Fibroblast of lung (primary cell): ENCODE measurements around the gene NPAT. TPM values are rescaled to one million over a fixed set of nuclear protein-coding genes. Genes with fewer than 3 reads are reported as not detected.

Source experiments
- DNase-seq, 2 donors: peaks; one replicate each; pipeline versions ENCODE4 v3.0.0 to v3.0.0-alpha.2; 2010; ENCODE audit warnings: low read depth in 2 of 2
- H2AFZ ChIP-seq: 2 replicates; pipeline ENCODE4 v1.5.1; 2012; ENCODE audit warnings: low read length, control low read depth, inconsistent platforms
- H3K27ac ChIP-seq: 2 replicates; pipeline ENCODE4 v1.5.1; 2011; ENCODE audit warnings: low read length, control low read depth; ENCODE audit not compliant: insufficient read depth
- H3K27me3 ChIP-seq: 2 replicates; pipeline ENCODE4 v1.5.1; 2011; ENCODE audit warnings: mild to moderate bottlenecking, low read length; ENCODE audit not compliant: control insufficient read depth, insufficient read depth
- H3K36me3 ChIP-seq: 2 replicates; pipeline ENCODE4 v1.5.1; 2011; ENCODE audit warnings: low read length; ENCODE audit not compliant: control insufficient read depth, insufficient read depth
- H3K4me1 ChIP-seq: 2 replicates; pipeline ENCODE4 v1.5.1; 2011; ENCODE audit warnings: low read length; ENCODE audit not compliant: control insufficient read depth, insufficient read depth; ENCODE audit errors: extremely low read depth
- H3K4me2 ChIP-seq: 2 replicates; pipeline ENCODE4 v1.5.1; 2011; ENCODE audit warnings: low read length, control low read depth; ENCODE audit not compliant: insufficient read depth; ENCODE audit errors: extremely low read depth
- H3K4me3 ChIP-seq, 4 experiments: fragments of 200-600 bp in 1 of 4; sonication (generic) in 1 of 4; replicated peaks in 1 of 4; 2 replicates each; pipeline ENCODE4 v1.5.1; 2011 to 2016; ENCODE audit warnings: low read length in 4 of 4, low read depth in 3 of 4, mild to moderate bottlenecking in 3 of 4, control low read depth in 2 of 4, inconsistent platforms in 1 of 4, mixed read lengths in 1 of 4; ENCODE audit not compliant: insufficient read depth in 1 of 4; ENCODE audit errors: control extremely low read depth in 1 of 4
- H3K79me2 ChIP-seq: 2 replicates; pipeline ENCODE4 v1.5.1; 2012; ENCODE audit warnings: mild to moderate bottlenecking, low read length, inconsistent platforms; ENCODE audit not compliant: control insufficient read depth, insufficient read depth
- H3K9ac ChIP-seq: 2 replicates; pipeline ENCODE4 v1.5.1; 2011; ENCODE audit warnings: mild to moderate bottlenecking, low read length, control low read depth; ENCODE audit not compliant: insufficient read depth
- H3K9me3 ChIP-seq: 2 replicates; pipeline ENCODE4 v1.5.1; 2012; ENCODE audit warnings: low read depth, low read length; ENCODE audit not compliant: control insufficient read depth, insufficient read depth
- H4K20me1 ChIP-seq: 2 replicates; pipeline ENCODE4 v1.5.1; 2011; ENCODE audit warnings: low read length; ENCODE audit not compliant: control insufficient read depth, insufficient read depth; ENCODE audit errors: extremely low read depth
- EZH2 ChIP-seq: IDR thresholded peaks from 2 replicates; pipeline ENCODE4 v1.5.1; 2012; ENCODE audit warnings: low read length, control low read depth, mild to moderate bottlenecking; ENCODE audit errors: missing control alignments
- polyA plus RNA-seq, 2 donors: library from polyadenylated mRNA; depleted of rRNA in 1 of 2; stranded (reverse) in 1 of 2; unstranded in 1 of 2; fragments of >200 nt; gene quantifications; 2 replicates each; pipeline ENCODE4 v1.2.1, GENCODE V29; 2011 to 2012; ENCODE audit warnings: missing spikeins in 1 of 2
- total RNA-seq: library from RNA; depleted of rRNA; stranded (reverse); fragments of >200 nt; gene quantifications from 2 replicates; pipeline ENCODE4 v1.2.1, GENCODE V29; 2014
- TF ChIP-seq, protein P1 (sequence below), 2 donors: IDR thresholded peaks in 1 of 2; conservative IDR thresholded peaks in 1 of 2; 1 replicate in 1 of 2; 2 replicates in 1 of 2; pipeline ENCODE4 v1.5.1; 2011 to 2012; ENCODE audit warnings: low read length in 2 of 2, control low read depth in 1 of 2, inconsistent platforms in 1 of 2, low read depth in 1 of 2, mild to moderate bottlenecking in 1 of 2

NPAT gene
- total and polyA plus RNA-seq, 2 donors (not counting 1 experiment from before 2014, with no cell fraction given): 10.9 to 12.7 TPM

DNA sequence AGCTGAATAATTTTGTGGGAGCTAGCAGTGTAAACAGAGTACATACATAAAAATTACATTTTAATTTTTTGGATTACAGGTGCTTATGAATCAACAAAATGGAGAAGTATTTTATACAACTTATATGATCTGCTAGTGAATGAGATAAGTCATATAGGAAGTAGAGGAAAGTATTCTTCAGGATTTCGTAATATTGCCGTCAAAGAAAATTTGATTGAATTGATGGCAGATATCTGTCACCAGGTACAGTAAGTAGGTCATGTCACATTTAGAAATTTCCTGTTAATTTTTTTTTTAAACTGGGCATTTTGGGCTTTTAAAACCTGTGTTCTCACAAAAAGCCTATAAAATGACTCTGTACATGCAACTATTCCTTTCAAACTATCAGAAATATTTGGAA lies 24.4 kb upstream of the NPAT start:
- no peak overlapping the region for H3K27ac ChIP-seq
- H3K9ac ChIP-seq: no peak overlapping the region
- no peaks in the 10 kb centered on the region for H4K20me1 ChIP-seq
- no peaks in the 10 kb centered on the region for H3K79me2 ChIP-seq
- no peak overlapping the region for H2AFZ ChIP-seq
- no peaks in the 10 kb centered on the region for H3K4me1 ChIP-seq
- H3K9me3 ChIP-seq: no peaks in the 10 kb centered on the region
- H3K4me2 ChIP-seq: no peak overlapping the region
- DNase-seq: no peak
- no peaks in the 10 kb centered on the region for H3K27me3 ChIP-seq
- TF ChIP-seq, protein P1, sequence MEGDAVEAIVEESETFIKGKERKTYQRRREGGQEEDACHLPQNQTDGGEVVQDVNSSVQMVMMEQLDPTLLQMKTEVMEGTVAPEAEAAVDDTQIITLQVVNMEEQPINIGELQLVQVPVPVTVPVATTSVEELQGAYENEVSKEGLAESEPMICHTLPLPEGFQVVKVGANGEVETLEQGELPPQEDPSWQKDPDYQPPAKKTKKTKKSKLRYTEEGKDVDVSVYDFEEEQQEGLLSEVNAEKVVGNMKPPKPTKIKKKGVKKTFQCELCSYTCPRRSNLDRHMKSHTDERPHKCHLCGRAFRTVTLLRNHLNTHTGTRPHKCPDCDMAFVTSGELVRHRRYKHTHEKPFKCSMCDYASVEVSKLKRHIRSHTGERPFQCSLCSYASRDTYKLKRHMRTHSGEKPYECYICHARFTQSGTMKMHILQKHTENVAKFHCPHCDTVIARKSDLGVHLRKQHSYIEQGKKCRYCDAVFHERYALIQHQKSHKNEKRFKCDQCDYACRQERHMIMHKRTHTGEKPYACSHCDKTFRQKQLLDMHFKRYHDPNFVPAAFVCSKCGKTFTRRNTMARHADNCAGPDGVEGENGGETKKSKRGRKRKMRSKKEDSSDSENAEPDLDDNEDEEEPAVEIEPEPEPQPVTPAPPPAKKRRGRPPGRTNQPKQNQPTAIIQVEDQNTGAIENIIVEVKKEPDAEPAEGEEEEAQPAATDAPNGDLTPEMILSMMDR (conservative IDR thresholded peaks at IDR 0.05 in 1 of 2, IDR thresholded peaks at IDR 0.05 in 1 of 2; ENCODE audit: low read depth in 1 of 2, low read length in 2 of 2): no peak
- H3K4me3 ChIP-seq: no peak overlapping the region
- H3K36me3 ChIP-seq: no peaks in the 10 kb centered on the region

GRCh38 chr11:108246308-108246707 lies 23.9 kb upstream of the NPAT start:
- no peak for DNase-seq
- Histone ChIP-seq H3K4me3 (no peak overlapping the region), H3K4me1 (no peaks in the 10 kb centered on the region), H3K27me3 (no peaks in the 10 kb centered on the region), H3K4me2 (no peak overlapping the region), H3K36me3 (no peaks in the 10 kb centered on the region), H3K27ac (no peak overlapping the region), H2AFZ (no peak overlapping the region), H4K20me1 (no peaks in the 10 kb centered on the region), H3K9me3 (no peaks in the 10 kb centered on the region), H3K9ac (no peak overlapping the region), H3K79me2 (no peaks in the 10 kb centered on the region)
- TF ChIP-seq, protein P1 (conservative IDR thresholded peaks at IDR 0.05 in 1 of 2, IDR thresholded peaks at IDR 0.05 in 1 of 2; ENCODE audit: low read depth in 1 of 2, low read length in 2 of 2): no peak
- TF ChIP-seq EZH2: no peak

GRCh38 chr11:108242422-108242821 lies 20.0 kb upstream of the NPAT start:
- TF ChIP-seq, protein P1 (conservative IDR thresholded peaks at IDR 0.05 in 1 of 2, IDR thresholded peaks at IDR 0.05 in 1 of 2; ENCODE audit: low read depth in 1 of 2, low read length in 2 of 2): no peak
- no peak for TF ChIP-seq EZH2
- Histone ChIP-seq H3K4me3 (no peak overlapping the region), H3K9me3 (no peaks in the 10 kb centered on the region), H3K27ac (no peak overlapping the region), H3K27me3 (no peaks in the 10 kb centered on the region), H3K4me2 (no peak overlapping the region), H3K4me1 (no peaks in the 10 kb centered on the region), H3K9ac (no peak overlapping the region), H3K36me3 (no peaks in the 10 kb centered on the region), H3K79me2 (no peaks in the 10 kb centered on the region), H4K20me1 (no peaks in the 10 kb centered on the region), H2AFZ (no peak overlapping the region)
- DNase-seq: no peak
